DMS153 (cell line): ENCODE results near the gene TBC1D3B.
"Not testable (repeated sequence)": the region's sequence is repeated elsewhere in the genome, so short reads cannot be mapped to it uniquely, and the experiment has no call there.

ENCODE experiments used
- DNase-seq: peaks from one replicate; lab custom pipeline; 2025; lab: John Stamatoyannopoulos, UW

The TBC1D3B gene

DNA sequence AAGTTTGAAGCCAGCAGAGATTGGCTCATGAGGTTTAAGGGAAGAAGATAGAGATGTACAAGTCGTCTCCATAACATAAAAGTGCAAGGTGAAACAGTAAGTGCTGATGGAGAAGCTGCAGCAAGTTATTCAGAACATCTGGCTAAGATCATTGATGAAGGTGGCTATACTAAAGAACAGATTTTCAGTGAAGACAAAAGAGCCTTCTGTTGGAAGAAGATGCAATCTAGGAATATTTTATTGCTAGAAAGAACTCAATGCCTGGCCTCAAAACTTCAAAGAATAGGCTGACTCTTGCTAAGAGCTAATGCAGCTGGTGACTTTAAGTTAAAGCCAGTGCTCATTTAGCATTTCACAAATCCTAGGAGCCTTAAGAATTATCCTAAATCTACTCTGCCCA lies 46.8 kb downstream of the TBC1D3B start:
- no peak for DNase-seq

DNA sequence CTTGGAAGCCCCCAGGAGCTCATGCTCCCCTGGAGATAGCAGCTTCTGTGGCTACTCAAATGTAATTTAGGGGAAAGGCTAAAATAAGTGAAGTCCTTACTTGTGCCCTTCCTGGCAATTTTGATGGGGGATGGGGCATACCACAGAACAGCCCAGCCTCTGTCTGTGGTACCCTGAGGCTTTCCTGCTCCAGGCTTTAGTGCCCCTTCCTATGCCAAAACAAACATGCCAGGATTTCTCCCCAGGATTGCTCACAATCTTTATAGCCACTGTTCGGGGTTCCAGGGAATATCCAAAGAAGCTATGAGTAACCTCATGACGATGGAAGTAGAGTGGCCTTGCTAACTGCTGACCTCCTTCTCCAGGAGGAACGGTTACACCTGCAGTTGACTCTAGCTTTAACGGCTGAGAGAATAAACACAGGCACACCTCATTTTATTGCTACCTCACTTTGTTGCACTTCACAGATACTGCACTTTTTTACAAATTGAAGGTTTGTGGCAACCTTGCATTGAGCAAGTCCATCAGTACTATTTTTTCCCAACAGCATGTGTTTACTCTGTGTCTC lies 47.9 kb downstream of the TBC1D3B start:
- DNase-seq, result no peak

DNA sequence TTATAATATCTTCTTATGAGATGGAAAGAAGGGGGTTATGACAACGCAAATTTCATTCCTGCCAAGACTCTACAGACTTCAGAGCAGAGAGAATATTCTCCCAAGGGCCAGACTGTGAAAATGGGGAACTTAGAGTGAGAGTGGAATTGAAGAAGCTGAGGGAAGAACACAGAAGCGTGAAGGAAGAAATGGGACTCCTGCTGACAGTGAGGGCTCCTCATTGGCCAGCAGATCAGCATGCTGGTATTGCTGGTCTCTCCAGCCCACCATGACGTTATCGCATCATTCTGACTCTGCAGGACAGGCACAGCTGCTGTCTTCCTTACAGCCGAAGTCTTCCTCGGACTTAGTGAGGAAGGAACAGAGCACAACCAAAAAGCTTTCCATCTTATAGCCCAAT lies 48.5 kb downstream of the TBC1D3B start:
- DNase-seq, result no peak

DNA sequence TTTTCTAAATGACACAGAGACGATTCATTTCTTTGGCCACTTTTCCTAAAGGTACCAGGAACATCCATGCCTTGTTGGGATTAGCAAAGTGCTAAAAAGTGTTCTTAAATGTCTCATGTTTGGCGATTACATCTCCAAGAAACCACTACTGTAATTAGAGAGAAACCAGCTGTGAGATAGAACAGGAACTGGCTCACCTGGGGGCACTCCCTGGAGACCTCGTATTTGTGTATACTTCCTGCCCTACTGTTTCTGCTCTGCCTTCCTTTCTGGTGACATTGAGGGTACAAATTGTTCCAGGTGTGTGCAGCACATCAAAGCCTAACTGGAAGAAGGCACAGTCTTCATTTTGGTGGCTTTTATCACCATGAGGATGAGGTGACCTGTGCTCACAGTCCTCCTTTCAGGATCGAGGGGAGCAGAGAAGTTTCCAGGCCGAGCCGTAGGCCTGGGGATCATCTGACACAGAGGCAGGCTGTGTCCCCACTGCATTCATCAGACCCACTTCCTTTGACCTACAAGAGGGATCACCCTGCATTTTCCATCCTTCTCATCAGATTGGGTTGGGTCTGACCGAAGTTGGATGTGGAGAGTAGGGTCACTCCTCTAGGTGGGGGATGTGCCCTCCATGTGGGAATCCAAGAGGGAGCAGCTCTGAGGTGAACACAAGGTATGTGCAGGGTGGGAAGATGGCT lies 49.1 kb downstream of the TBC1D3B start:
- no peak for DNase-seq

DNA sequence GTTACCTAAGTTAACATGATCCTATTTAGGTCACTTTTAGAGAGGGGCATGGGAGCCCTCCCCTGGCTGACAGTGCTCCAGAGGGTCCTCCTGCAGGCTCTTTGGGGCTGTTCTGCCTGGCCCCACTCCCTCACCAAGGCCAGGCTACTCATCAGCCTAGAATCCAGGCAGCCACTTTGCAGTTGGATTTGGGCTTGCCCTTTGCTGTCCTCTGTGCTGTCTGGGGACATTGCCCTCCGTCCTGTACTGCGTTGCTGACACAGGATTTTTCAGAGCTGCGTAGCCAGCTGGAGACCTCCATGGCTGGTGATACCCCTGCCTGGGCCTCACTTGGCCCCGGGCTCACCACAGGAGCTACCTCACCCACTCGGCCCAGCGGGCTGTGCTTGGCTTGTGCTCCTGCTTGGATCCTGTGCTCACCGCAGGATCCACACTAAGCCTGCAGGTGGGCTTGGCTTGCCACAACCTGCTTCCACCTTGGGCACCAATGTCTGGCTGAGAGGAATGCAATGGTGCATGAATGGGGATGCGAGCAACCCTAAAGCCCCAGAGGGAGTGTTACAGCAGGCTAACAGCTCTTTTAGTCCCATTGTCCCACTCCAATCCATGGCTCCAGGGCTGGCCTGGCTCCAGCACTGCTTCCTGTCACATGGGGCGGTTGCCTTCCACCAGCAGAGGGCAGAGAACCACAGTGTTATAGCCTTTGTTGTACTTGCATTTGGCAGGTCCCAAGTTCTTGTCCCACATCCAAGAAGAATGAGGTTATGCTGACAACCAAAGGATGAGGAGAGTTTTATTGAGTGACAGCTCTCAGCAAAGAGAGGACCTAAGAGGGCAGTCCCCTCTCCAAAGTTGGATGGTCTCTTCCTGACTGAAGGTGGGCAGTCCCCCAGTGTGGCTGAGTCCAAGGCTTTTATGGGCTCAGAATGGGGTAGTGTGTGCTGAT lies 51.3 kb downstream of the TBC1D3B start:
- no peak for DNase-seq

DNA sequence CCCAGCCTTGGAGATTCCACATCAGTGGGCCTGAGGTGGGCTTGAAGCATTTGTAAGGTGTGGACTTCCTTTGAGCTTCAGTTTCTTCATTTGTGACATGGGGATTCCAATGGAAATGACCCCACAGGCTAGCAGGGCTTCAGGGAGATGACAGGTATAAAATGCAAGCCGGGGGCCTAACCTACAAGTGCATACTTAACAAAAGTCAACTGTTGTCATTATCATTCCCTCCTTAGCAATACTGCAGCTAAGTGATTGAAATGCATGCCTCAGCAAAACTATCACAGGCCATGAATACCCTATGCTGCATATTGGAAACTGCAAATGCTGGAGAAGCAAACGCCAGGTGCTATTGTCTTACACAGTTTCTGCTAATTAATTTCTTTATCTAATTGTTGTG lies 53.0 kb downstream of the TBC1D3B start:
- DNase-seq, result no peak

DNA sequence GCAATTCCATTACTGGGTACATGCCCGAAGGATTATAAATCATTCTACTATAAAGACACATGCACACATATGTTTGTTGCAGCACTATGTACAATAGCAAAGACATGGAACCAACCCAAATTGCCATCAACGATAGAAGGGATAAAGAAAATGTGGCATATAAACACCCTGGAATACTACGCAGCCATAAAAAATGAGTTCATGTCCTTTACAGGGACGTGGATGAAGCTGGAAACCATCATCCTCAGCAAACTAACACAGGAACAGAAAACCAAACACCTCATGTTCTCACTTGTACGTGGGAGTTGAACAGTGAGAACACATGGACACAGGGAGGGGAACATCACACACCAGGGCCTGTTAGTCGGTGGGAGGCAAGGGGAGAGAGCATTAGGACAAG lies 55.3 kb downstream of the TBC1D3B start:
- DNase-seq, result not testable (repeated sequence)

DNA sequence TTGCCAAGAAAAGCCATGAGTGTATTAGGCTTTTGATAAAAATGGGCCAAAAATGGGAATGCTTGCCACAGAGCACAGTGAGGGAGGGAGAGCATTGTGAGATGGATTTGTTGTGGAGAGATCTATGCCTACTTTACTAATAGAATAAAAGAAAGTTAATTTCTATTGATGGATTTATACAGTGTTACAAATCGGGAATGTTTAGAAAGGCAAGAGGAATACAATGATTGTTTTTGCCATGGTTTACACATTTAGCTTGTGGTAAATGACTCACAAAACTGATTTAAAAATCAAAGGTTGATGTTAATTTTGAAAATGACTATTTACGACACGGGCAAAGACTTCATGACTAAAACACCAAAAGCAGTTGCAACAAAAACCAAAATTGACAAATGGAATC lies 56.2 kb downstream of the TBC1D3B start:
- no peak for DNase-seq

DNA sequence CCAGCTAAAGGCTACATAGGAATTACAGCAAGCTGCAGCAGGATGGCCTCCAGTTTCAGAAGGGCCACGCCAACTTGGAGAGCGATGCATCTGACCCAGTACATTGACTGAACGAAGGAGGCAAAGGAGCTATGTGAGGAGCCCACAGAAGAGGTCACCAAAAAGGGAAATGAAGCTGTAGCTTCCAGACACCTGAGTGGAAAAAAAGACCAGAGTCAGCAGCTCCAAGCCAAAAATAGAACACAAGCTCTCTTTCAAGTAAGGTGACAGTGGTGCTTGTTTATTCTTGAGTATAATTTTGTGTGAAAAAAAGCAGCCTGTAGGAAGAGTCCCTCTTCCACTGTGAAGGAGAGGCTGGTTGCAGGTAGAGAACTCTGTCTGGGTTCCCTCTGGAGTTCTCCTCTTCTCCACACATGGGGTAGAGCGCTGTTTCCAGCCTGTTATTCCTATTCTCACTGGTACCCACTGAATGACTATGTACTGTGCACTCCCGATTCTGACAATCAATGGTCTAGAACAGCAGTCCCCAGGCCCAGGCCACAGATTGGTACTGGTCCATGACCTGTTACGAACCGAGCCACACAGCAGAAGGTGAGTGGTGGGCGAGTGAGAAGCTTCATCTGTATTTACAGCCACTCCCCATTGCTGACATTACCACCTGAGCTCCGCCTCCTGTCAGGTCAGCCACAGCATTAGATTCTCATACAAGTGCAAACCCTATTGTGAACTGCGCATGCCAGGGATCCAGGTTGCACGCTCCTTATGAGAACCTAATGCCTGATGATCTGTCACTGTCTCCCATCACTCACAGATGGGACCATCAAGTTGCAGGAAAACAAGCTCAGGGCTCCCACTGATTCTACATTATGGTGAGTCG lies 57.7 kb downstream of the TBC1D3B start:
- DNase-seq, result no peak

DNA sequence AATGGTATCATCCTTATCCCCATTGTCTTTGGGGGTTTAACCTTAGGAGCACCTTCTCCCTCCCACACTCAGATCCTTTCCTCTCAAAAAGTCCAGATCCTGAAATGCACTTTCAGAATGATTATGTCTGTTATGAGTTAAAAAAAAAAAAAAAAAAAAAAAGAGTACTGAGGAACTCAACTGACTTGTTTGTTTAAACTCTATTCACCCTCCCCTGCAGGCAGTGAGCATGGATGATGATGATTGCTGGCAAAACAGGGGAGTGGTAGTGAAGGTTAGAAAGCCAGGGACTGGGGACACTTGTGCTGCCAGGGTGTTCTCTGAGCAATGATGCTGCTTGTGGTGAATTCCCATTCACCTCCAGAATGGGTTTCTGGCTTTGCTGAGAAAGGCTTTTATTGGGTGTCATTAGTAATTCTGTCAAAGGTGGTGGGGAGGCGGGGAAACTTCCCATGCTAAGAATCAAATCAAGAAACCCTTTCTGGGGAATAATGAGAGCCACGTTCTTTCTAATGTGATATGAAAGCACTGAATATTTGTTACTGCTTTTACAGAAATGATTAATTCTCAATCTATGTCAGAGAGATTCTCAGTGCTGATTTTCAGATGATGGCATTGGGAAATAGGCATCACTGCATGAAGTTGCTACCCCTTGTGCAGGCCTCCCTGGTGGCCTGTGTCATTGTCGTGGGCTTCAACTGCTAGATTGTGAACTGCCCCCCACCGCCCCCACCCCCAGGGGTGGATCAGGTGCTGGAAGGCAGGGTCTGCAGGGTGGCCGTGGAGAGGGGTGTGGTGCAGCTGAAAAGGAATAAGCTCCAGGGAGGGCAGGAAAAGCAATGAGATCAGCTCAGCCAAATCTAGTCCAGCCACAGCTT lies 58.7 kb downstream of the TBC1D3B start:
- no peak for DNase-seq
